Vagina (tissue), 2 donors: Measurements from ENCODE around the gene ZMYM2.

Experiments used
- POLR2A ChIP-seq, 2 donors: fragments of 450-650 bp; IDR thresholded peaks; one replicate each; pipeline ENCODE4 v1.6.1; 2017; ENCODE audit warnings: antibody characterized with exemption in 2 of 2, mild to moderate bottlenecking in 2 of 2, moderate library complexity in 2 of 2
- POLR2AphosphoS5 ChIP-seq, 2 donors: sonication (generic); formaldehyde crosslinking; IDR thresholded peaks; one replicate each; pipeline ENCODE4 v1.9.0; 2017; ENCODE audit warnings: antibody characterized with exemption in 2 of 2, mild to moderate bottlenecking in 2 of 2, low read depth in 1 of 2; ENCODE audit not compliant: insufficient read depth in 1 of 2
- TF ChIP-seq, protein P1 (sequence below), 3 experiments: fragments of 450-650 bp in 2 of 3; fragments of 200-600 bp in 1 of 3; sonication (generic) in 1 of 3; IDR thresholded peaks; one replicate each; pipeline ENCODE4 v1.5.1; 2017 to 2019; ENCODE audit warnings: antibody characterized with exemption in 3 of 3, mild to moderate bottlenecking in 2 of 3, moderate library complexity in 2 of 3

DNA sequence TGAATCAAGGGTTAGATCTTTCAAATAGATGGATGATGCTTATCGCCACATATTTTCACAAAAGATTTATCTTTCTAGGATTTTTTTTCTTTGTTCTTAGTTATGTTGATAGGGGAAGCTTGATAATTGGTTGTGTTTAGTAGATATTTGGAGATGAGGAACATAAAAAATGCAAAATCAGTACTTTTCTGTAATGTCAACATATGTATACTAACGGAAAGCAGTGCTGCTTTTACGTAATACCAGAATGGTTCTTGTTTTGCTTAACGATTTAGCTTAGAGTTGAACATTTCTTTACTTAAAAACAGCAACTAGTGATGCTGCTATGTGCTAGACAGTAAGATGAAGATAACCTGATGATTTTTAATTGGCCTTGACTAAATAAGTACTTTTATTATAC, 3.0 kb downstream of the ZMYM2 start:
- no peak for TF ChIP-seq POLR2AphosphoS5 (IDR thresholded peaks at IDR 0.05; ENCODE audit: insufficient read depth in 1 of 2, low read depth in 1 of 2)
- TF ChIP-seq, protein P1, sequence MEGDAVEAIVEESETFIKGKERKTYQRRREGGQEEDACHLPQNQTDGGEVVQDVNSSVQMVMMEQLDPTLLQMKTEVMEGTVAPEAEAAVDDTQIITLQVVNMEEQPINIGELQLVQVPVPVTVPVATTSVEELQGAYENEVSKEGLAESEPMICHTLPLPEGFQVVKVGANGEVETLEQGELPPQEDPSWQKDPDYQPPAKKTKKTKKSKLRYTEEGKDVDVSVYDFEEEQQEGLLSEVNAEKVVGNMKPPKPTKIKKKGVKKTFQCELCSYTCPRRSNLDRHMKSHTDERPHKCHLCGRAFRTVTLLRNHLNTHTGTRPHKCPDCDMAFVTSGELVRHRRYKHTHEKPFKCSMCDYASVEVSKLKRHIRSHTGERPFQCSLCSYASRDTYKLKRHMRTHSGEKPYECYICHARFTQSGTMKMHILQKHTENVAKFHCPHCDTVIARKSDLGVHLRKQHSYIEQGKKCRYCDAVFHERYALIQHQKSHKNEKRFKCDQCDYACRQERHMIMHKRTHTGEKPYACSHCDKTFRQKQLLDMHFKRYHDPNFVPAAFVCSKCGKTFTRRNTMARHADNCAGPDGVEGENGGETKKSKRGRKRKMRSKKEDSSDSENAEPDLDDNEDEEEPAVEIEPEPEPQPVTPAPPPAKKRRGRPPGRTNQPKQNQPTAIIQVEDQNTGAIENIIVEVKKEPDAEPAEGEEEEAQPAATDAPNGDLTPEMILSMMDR (IDR thresholded peaks at IDR 0.05), result no peak
- TF ChIP-seq POLR2A (IDR thresholded peaks at IDR 0.05), result no peak
